WTC11 (cell line): ENCODE results near the gene ATP5F1D. TPM values are rescaled to one million over a fixed set of nuclear protein-coding genes. Genes with fewer than 3 reads are reported as not detected.

Experiments
- ATAC-seq: fragments of 200-7000 bp; cut with Tn5 transposase; 2 replicates; pipeline ENCODE4 v1.10.0; 2021; ENCODE audit warnings: mild to moderate bottlenecking, moderate library complexity
- CTCF ChIA-PET: fragments of 300-600 bp; sonication (Branson Sonifier 250); formaldehyde crosslinking; loops from one replicate; lab custom pipeline; 2021; ENCODE audit warnings: antibody characterized with exemption; lab: Charles Lee
- POLR2A ChIA-PET: fragments of 350-600 bp; sonication (Branson Sonifier 250); formaldehyde crosslinking; loops from one replicate; lab custom pipeline; 2021; ENCODE audit warnings: antibody characterized with exemption; lab: Charles Lee
- DNase-seq: peaks from one replicate; pipeline ENCODE4 v3.0.0; 2021; ENCODE audit warnings: low spot score
- H3K27ac Mint-ChIP-seq: 2 replicates; pipeline ENCODE4 v1.8.0; 2021; ENCODE audit warnings: mixed read lengths
- H3K27me3 Mint-ChIP-seq: 2 replicates; pipeline ENCODE4 v1.8.0; 2021; ENCODE audit warnings: low read depth, mild to moderate bottlenecking, moderate library complexity, mixed read lengths
- H3K36me3 Mint-ChIP-seq: 2 replicates; pipeline ENCODE4 v1.8.0; 2021; ENCODE audit warnings: mixed read lengths
- H3K4me1 Mint-ChIP-seq: 2 replicates; pipeline ENCODE4 v1.8.0; 2022; ENCODE audit warnings: mixed read lengths
- H3K4me3 Mint-ChIP-seq: 2 replicates; pipeline ENCODE4 v1.8.0; 2021; ENCODE audit warnings: mild to moderate bottlenecking, moderate library complexity, mixed read lengths
- H3K9me3 Mint-ChIP-seq: 2 replicates; pipeline ENCODE4 v1.8.0; 2021; ENCODE audit warnings: mixed read lengths
- ATF6 ChIP-seq: sonication (generic); formaldehyde crosslinking; IDR thresholded peaks from 2 replicates; pipeline ENCODE4 v1.8.1; 2023; ENCODE audit warnings: mild to moderate bottlenecking, missing genetic modification reagents
- FOXP1 ChIP-seq: sonication (generic); formaldehyde crosslinking; IDR thresholded peaks from 2 replicates; pipeline ENCODE4 v1.8.0; 2022; ENCODE audit warnings: missing genetic modification reagents, mild to moderate bottlenecking, moderate library complexity, borderline replicate concordance
- JUN ChIP-seq: sonication (generic); formaldehyde crosslinking; IDR thresholded peaks from 2 replicates; pipeline ENCODE4 v1.8.0; 2023; ENCODE audit warnings: mild to moderate bottlenecking, missing genetic modification reagents
- KAT7 ChIP-seq: sonication (generic); formaldehyde crosslinking; IDR thresholded peaks from 2 replicates; pipeline ENCODE4 v1.8.1; 2023; ENCODE audit warnings: missing genetic modification reagents, mild to moderate bottlenecking, borderline replicate concordance
- NFE2L1 ChIP-seq: sonication (generic); formaldehyde crosslinking; IDR thresholded peaks from 2 replicates; pipeline ENCODE4 v1.8.1; 2023; ENCODE audit warnings: missing genetic modification reagents
- NR2C2 ChIP-seq: sonication (generic); formaldehyde crosslinking; IDR thresholded peaks from 2 replicates; pipeline ENCODE4 v1.8.0; 2022; ENCODE audit warnings: mild to moderate bottlenecking, missing genetic modification reagents
- NR3C1 ChIP-seq: sonication (generic); formaldehyde crosslinking; conservative IDR thresholded peaks from 2 replicates; pipeline ENCODE4 v1.8.1; 2023; ENCODE audit warnings: low read depth, mild to moderate bottlenecking, missing genetic modification reagents
- TP53 ChIP-seq: sonication (generic); formaldehyde crosslinking; IDR thresholded peaks from 2 replicates; pipeline ENCODE4 v1.8.1; 2023; ENCODE audit warnings: mild to moderate bottlenecking, missing genetic modification reagents
- USF2 ChIP-seq: sonication (generic); formaldehyde crosslinking; IDR thresholded peaks from 2 replicates; pipeline ENCODE4 v1.8.1; 2023; ENCODE audit warnings: mild to moderate bottlenecking, missing genetic modification reagents, moderate library complexity
- ZNF219 ChIP-seq: sonication (generic); formaldehyde crosslinking; IDR thresholded peaks from 2 replicates; pipeline ENCODE4 v1.8.0; 2023; ENCODE audit warnings: missing genetic modification reagents, mild to moderate bottlenecking, borderline replicate concordance
- ZNF416 ChIP-seq: fragments of 250-450 bp; sonication (Bioruptor Pico); IDR thresholded peaks from 2 replicates; pipeline ENCODE4 v1.9.0; 2021; ENCODE audit warnings: mild to moderate bottlenecking, inconsistent platforms
- ZNF423 ChIP-seq: fragments of 250-450 bp; sonication (Bioruptor Pico); IDR thresholded peaks from 2 replicates; pipeline ENCODE4 v2.1.2; 2022; ENCODE audit warnings: mild to moderate bottlenecking, moderate library complexity
- ZNF425 ChIP-seq: fragments of 250-450 bp; sonication (Bioruptor Pico); conservative IDR thresholded peaks from 2 replicates; pipeline ENCODE4 v1.9.0; 2021; ENCODE audit warnings: mild to moderate bottlenecking
- total RNA-seq: library from RNA; stranded (reverse); gene quantifications from 3 replicates; pipeline ENCODE4 v1.2.3, GENCODE V29; 2021
- TF ChIP-seq, protein P1 (sequence below): sonication (generic); formaldehyde crosslinking; IDR thresholded peaks from 2 replicates; pipeline ENCODE4 v1.8.0; 2022; ENCODE audit warnings: mild to moderate bottlenecking, missing genetic modification reagents
- TF ChIP-seq, protein P2 (sequence below): fragments of 250-450 bp; sonication (Bioruptor Pico); IDR thresholded peaks from 2 replicates; pipeline ENCODE4 v2.1.2; 2022; ENCODE audit warnings: mild to moderate bottlenecking, moderate library complexity
- TF ChIP-seq, protein P3 (sequence below): sonication (generic); formaldehyde crosslinking; IDR thresholded peaks from 2 replicates; pipeline ENCODE4 v1.8.0; 2022; ENCODE audit warnings: mild to moderate bottlenecking, missing genetic modification reagents
- TF ChIP-seq, protein P4 (sequence below): fragments of 250-450 bp; sonication (Bioruptor Pico); IDR thresholded peaks from 2 replicates; pipeline ENCODE4 v1.9.0; 2021; ENCODE audit warnings: mild to moderate bottlenecking, borderline replicate concordance

The ATP5F1D gene
- total RNA-seq, 1 experiment from 2014 or later: 277 TPM

GRCh38 chr19:1274081-1274851 lies 32.7 kb downstream of the ATP5F1D start:
- no peaks in the 10 kb centered on the region for H3K9me3 Mint-ChIP-seq
- H3K27ac Mint-ChIP-seq: peak overlapping the region; percentile 95
- no peaks in the 10 kb centered on the region for H3K27me3 Mint-ChIP-seq
- H3K4me3 Mint-ChIP-seq: peak overlapping the region; percentile 67
- no peak for TF ChIP-seq TP53 (CRISPR knock-in tag)
- 0 out of 2 replicates have a peak, but pooled peaks have one; percentile 1 for TF ChIP-seq KAT7
- ChIA-PET POLR2A (interaction anchor here (0.7 to 1.7 kb wide), 4 partner anchors 14 to 181 kb away, joined by 3 to 6 read pairs (median 4); no protein-coding TSS in a partner anchor), CTCF (interaction anchor here (0.6 to 3.0 kb wide), 3 partner anchors 30 to 232 kb away, joined by 3 to 24 read pairs (median 3); no protein-coding TSS in a partner anchor)
- peaks cover 41% of the 10 kb centered on the region for H3K4me1 Mint-ChIP-seq
- H3K36me3 Mint-ChIP-seq: peaks cover 45% of the 10 kb centered on the region
- ATAC-seq (no peak), DNase-seq (no peak)

- ChIA-PET POLR2A (interaction anchor here (1.0 to 1.7 kb wide), 5 partner anchors 8 to 140 kb away, joined by 3 to 7 read pairs (median 5); no protein-coding TSS in a partner anchor), CTCF (interaction anchor here (0.6 to 3.0 kb wide), 7 partner anchors 8 to 271 kb away, joined by 3 to 27 read pairs (median 5); no protein-coding TSS in a partner anchor)
- ATAC-seq: peak; percentile 1
- peak overlapping the region; percentile 95 for H3K27ac Mint-ChIP-seq
- no peak for DNase-seq
- H3K4me1 Mint-ChIP-seq: peaks cover 39% of the 10 kb centered on the region
- H3K4me3 Mint-ChIP-seq: peak overlapping the region; percentile 67
- H3K36me3 Mint-ChIP-seq: peaks cover 45% of the 10 kb centered on the region
- no peaks in the 10 kb centered on the region for H3K9me3 Mint-ChIP-seq
- no peaks in the 10 kb centered on the region for H3K27me3 Mint-ChIP-seq
- TF ChIP-seq, protein P1, sequence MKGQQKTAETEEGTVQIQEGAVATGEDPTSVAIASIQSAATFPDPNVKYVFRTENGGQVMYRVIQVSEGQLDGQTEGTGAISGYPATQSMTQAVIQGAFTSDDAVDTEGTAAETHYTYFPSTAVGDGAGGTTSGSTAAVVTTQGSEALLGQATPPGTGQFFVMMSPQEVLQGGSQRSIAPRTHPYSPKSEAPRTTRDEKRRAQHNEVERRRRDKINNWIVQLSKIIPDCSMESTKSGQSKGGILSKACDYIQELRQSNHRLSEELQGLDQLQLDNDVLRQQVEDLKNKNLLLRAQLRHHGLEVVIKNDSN (CRISPR knock-in tag): peak; percentile 49; the same call in 1 of the 2 replicates
- TF ChIP-seq ZNF416 (peak; percentile 44; the same call in 1 of the 2 replicates), USF2 (CRISPR knock-in tag) (no peak), JUN (CRISPR knock-in tag) (no peak), NFE2L1 (CRISPR knock-in tag) (no peak), ZNF425 (CRISPR knock-in tag) (no peak), NR3C1 (no peak), ZNF423 (CRISPR knock-in tag) (no peak), NR2C2 (CRISPR knock-in tag) (no peak; the same call in 1 of the 2 replicates), FOXP1 (CRISPR knock-in tag) (no peak; the same call in 1 of the 2 replicates), ZNF219 (CRISPR knock-in tag) (no peak; the same call in 1 of the 2 replicates), ATF6 (CRISPR knock-in tag) (no peak)
- TF ChIP-seq, protein P2, sequence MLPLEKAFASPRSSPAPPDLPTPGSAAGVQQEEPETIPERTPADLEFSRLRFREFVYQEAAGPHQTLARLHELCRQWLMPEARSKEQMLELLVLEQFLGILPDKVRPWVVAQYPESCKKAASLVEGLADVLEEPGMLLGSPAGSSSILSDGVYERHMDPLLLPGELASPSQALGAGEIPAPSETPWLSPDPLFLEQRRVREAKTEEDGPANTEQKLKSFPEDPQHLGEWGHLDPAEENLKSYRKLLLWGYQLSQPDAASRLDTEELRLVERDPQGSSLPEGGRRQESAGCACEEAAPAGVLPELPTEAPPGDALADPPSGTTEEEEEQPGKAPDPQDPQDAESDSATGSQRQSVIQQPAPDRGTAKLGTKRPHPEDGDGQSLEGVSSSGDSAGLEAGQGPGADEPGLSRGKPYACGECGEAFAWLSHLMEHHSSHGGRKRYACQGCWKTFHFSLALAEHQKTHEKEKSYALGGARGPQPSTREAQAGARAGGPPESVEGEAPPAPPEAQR (CRISPR knock-in tag): no peak
- TF ChIP-seq, protein P3, sequence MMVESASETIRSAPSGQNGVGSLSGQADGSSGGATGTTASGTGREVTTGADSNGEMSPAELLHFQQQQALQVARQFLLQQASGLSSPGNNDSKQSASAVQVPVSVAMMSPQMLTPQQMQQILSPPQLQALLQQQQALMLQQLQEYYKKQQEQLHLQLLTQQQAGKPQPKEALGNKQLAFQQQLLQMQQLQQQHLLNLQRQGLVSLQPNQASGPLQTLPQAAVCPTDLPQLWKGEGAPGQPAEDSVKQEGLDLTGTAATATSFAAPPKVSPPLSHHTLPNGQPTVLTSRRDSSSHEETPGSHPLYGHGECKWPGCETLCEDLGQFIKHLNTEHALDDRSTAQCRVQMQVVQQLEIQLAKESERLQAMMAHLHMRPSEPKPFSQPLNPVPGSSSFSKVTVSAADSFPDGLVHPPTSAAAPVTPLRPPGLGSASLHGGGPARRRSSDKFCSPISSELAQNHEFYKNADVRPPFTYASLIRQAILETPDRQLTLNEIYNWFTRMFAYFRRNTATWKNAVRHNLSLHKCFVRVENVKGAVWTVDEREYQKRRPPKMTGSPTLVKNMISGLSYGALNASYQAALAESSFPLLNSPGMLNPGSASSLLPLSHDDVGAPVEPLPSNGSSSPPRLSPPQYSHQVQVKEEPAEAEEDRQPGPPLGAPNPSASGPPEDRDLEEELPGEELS (CRISPR knock-in tag): no peak
- TF ChIP-seq, protein P4, sequence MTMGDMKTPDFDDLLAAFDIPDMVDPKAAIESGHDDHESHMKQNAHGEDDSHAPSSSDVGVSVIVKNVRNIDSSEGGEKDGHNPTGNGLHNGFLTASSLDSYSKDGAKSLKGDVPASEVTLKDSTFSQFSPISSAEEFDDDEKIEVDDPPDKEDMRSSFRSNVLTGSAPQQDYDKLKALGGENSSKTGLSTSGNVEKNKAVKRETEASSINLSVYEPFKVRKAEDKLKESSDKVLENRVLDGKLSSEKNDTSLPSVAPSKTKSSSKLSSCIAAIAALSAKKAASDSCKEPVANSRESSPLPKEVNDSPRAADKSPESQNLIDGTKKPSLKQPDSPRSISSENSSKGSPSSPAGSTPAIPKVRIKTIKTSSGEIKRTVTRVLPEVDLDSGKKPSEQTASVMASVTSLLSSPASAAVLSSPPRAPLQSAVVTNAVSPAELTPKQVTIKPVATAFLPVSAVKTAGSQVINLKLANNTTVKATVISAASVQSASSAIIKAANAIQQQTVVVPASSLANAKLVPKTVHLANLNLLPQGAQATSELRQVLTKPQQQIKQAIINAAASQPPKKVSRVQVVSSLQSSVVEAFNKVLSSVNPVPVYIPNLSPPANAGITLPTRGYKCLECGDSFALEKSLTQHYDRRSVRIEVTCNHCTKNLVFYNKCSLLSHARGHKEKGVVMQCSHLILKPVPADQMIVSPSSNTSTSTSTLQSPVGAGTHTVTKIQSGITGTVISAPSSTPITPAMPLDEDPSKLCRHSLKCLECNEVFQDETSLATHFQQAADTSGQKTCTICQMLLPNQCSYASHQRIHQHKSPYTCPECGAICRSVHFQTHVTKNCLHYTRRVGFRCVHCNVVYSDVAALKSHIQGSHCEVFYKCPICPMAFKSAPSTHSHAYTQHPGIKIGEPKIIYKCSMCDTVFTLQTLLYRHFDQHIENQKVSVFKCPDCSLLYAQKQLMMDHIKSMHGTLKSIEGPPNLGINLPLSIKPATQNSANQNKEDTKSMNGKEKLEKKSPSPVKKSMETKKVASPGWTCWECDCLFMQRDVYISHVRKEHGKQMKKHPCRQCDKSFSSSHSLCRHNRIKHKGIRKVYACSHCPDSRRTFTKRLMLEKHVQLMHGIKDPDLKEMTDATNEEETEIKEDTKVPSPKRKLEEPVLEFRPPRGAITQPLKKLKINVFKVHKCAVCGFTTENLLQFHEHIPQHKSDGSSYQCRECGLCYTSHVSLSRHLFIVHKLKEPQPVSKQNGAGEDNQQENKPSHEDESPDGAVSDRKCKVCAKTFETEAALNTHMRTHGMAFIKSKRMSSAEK (CRISPR knock-in tag): no peak
Measured at GRCh38 chr19:1274852-1275259, 33.3 kb downstream of the ATP5F1D start.
